Skin epidermis (tissue), 12 donors: ENCODE data around the gene EML1.
"Not testable (repeated sequence)": the region's sequence is repeated elsewhere in the genome, so short reads cannot be mapped to it uniquely, and the experiment has no call there.

Source experiments
- H3K27ac ChIP-seq, 21 experiments: fragments of 200-600 bp; sonication (generic) in 11 of 21; one replicate each; pipeline ENCODE4 v1.5.0; 2020; ENCODE audit warnings: mild to moderate bottlenecking in 3 of 21, inconsistent platforms in 2 of 21, moderate library complexity in 2 of 21
- H3K4me3 ChIP-seq, 7 experiments: fragments of 200-600 bp; sonication (generic) in 2 of 7; one replicate each; pipeline ENCODE4 v1.5.0; 2020; ENCODE audit warnings: inconsistent platforms in 2 of 7, mild to moderate bottlenecking in 2 of 7, moderate library complexity in 1 of 7

Gene EML1

GRCh38 chr14:99943620-99944019 lies 150.4 kb downstream of the EML1 start:
- H3K27ac ChIP-seq, result no peak overlapping the region
- H3K4me3 ChIP-seq, result no peak overlapping the region

GRCh38 chr14:99944241-99944651 lies 151.0 kb downstream of the EML1 start:
- no peak overlapping the region for H3K27ac ChIP-seq
- no peak overlapping the region for H3K4me3 ChIP-seq

GRCh38 chr14:99945732-99946651 lies 152.8 kb downstream of the EML1 start:
- Histone ChIP-seq H3K4me3 (no peak overlapping the region), H3K27ac (no peak overlapping the region)

- H3K27ac ChIP-seq, result peak overlapping the region in 1 of 21 experiments; percentile 13
These were observed 153.7 kb downstream of the EML1 start for GRCh38 chr14:99946652-99947489.

GRCh38 chr14:99947695-99948094 lies 154.5 kb downstream of the EML1 start:
- Histone ChIP-seq H3K27ac (peak overlapping the region in 2 of 21 experiments; percentile 18 to 63), H3K4me3 (no peak overlapping the region)

More at GRCh38 chr14:99946652-99947489, 153.7 kb downstream of the EML1 start:
- no peak overlapping the region for H3K4me3 ChIP-seq

- not testable (repeated sequence) for H3K4me3 ChIP-seq
- peak overlapping the region in 2 of 21 experiments; percentile 18 to 44 for H3K27ac ChIP-seq
These were observed 156.0 kb downstream of the EML1 start for GRCh38 chr14:99949011-99949732.

- Histone ChIP-seq H3K4me3 (no peak overlapping the region), H3K27ac (no peak overlapping the region)
These were observed 157.0 kb downstream of the EML1 start for GRCh38 chr14:99950181-99950580.

- H3K27ac ChIP-seq, result no peak overlapping the region
- H3K4me3 ChIP-seq, result no peak overlapping the region
These were observed 157.9 kb downstream of the EML1 start for GRCh38 chr14:99951085-99951484.

GRCh38 chr14:99952039-99952438 lies 158.8 kb downstream of the EML1 start:
- Histone ChIP-seq H3K27ac (no peak overlapping the region), H3K4me3 (no peak overlapping the region)

- Histone ChIP-seq H3K4me3 (no peak overlapping the region), H3K27ac (no peak overlapping the region)
These were observed 159.2 kb downstream of the EML1 start for GRCh38 chr14:99952453-99952852.

GRCh38 chr14:99955826-99956455 lies 162.7 kb downstream of the EML1 start:
- Histone ChIP-seq H3K27ac (no peak overlapping the region), H3K4me3 (no peak overlapping the region)

GRCh38 chr14:99958380-99958779 lies 165.2 kb downstream of the EML1 start:
- H3K4me3 ChIP-seq, result no peak overlapping the region

GRCh38 chr14:99961826-99962518 lies 168.8 kb downstream of the EML1 start:
- Histone ChIP-seq H3K27ac (no peak overlapping the region), H3K4me3 (no peak overlapping the region)

More at GRCh38 chr14:99958380-99958779, 165.2 kb downstream of the EML1 start:
- H3K27ac ChIP-seq, result no peak overlapping the region

- Histone ChIP-seq H3K27ac (no peak overlapping the region), H3K4me3 (no peak overlapping the region)
These were observed 171.8 kb downstream of the EML1 start for GRCh38 chr14:99964979-99965378.

GRCh38 chr14:99966037-99966835 lies 173.0 kb downstream of the EML1 start:
- no peak overlapping the region for H3K4me3 ChIP-seq
- no peak overlapping the region for H3K27ac ChIP-seq

- Histone ChIP-seq H3K4me3 (no peak overlapping the region), H3K27ac (no peak overlapping the region)
These were observed 173.7 kb downstream of the EML1 start for GRCh38 chr14:99966912-99967311.

GRCh38 chr14:99968191-99968920 lies 175.1 kb downstream of the EML1 start:
- H3K4me3 ChIP-seq, result no peak overlapping the region
- H3K27ac ChIP-seq, result peak overlapping the region in 5 of 21 experiments; percentile 36 to 55 (median 49)
